ENCODE results near the gene RAP2B.
"Not testable (repeated sequence)": the region's sequence is repeated elsewhere in the genome, so short reads cannot be mapped to it uniquely, and the experiment has no call there.

The RAP2B gene

GRCh38 chr3:153193786-153194476 is 31.9 kb downstream of the RAP2B start:
- not testable (repeated sequence) for DNase-seq (ENCODE audit: low read depth, low spot score)

DNA sequence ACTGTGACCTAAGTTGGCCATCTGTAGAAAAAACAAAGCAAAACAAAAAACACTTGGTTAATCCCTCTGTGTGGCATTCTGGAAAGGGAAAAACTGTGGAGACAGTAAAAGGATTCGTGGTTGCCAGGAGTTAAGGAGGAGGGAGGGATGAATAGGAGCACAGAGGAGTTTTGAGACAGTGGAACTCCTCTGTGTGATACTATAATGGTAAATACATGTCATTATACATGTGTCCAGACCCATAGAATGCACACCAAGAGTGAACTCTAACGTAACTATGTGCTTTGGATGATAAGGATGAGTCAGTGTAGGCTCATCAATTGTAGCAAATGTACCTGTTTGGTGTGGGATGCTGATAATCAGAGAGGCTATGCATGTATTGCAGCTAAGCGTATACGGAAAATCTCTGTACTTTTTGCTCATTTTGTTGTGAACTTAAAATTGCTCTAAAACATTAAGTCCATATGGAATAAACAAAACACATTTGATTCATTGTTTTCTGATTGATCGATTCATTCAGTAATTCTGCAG is 33.4 kb downstream of the RAP2B start:
- DNase-seq (ENCODE audit: low read depth, low spot score): no peak

GRCh38 chr3:153209596-153209995 is 47.6 kb downstream of the RAP2B start:
- DNase-seq (ENCODE audit: low read depth, low spot score): no peak

- DNase-seq (ENCODE audit: low read depth, low spot score): no peak
Measured at GRCh38 chr3:153210146-153210545, 48.1 kb downstream of the RAP2B start.

DNA sequence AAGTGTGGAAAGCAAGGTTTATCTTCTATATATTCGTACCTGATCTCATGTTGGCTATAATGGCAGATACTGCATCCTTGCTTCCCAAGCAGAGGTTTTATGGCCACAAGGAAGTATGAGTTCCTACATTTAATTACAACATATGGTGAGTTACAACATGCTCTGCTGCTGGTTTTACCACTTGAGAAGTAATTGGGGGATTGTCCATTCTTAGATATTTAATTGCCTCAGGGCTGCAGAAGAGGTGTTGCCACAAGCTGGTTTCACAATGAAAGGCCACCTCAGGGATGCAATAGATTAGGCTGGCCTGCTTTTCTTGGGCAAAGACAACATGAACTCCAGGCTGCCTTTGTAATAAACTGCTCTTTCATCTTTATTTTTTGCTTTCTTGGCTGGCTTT is 48.6 kb downstream of the RAP2B start:
- no peak for DNase-seq (ENCODE audit: low read depth, low spot score)

DNA sequence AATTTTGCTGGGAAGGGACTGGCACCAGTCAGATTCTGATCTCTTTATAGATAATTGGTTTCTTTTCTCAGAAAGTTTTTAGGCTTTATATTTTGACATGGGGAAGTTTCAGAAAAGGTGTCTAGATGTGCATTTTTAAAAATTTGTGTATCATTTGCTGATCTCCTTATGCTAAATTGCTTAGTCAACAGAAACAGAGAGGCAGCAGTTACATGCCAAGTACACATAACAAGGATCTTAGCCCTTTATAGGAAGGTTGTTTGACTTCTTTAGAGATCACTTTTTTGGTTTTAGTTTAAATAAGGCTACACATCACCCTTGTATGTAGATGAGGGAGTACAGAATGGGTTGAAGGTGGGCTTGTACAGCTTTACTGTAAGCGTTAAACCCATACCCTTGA is 53.5 kb downstream of the RAP2B start:
- DNase-seq (ENCODE audit: low read depth, low spot score): no peak

- DNase-seq (ENCODE audit: low read depth, low spot score): no peak
Measured at GRCh38 chr3:153215966-153216365, 53.9 kb downstream of the RAP2B start.

DNA sequence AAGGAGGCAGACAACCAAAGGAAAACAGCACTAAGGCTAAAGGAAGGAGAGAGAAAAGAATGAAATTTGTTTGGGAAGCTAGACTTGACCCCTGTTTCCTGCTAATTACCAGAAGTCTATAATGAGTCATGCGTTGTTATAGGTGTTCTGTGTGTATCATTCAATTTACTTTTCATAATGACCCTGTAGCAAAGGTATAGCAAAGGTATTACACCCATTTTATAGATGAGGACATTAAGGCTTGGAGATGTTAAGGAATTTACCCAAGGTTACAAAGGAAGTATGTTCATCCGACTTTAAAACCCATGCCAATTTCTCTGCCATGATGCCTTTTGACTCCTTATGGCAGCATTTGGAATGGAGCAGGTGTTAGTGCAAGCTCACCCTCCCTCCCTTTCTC is 54.9 kb downstream of the RAP2B start:
- no peak for DNase-seq (ENCODE audit: low read depth, low spot score)

DNA sequence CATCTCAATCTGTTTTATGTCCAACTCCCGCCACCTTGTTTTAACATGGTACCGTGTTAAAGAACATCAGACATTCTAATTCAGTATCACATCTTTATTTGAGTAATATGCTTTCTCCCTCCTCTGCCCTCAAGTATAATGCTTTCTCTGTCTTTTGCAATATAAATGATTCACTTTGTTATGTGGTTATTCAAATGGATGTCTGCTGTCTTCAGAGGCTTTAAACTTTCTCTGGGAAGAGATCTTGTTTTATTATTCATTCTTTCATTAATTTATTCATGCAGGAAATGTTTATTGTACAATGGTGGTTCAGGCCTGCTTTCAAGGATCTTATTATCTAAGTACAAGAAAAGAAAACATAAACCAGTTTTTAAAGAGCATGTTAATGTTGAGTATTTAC is 57.1 kb downstream of the RAP2B start:
- DNase-seq (ENCODE audit: low read depth, low spot score): no peak

All from smooth muscle cell of the brain vasculature (primary cell).